Bronchial epithelial cell (primary cell): Measurements from ENCODE around the gene PASD1. TPM values are rescaled to one million over a fixed set of nuclear protein-coding genes. Genes with fewer than 3 reads are reported as not detected.

ENCODE experiments used
- DNase-seq: peaks from one replicate; pipeline ENCODE4 v3.0.0-alpha.2; 2010; ENCODE audit warnings: low read depth
- FAIRE-seq: peaks from 2 replicates; lab custom pipeline; 2011; peaks lifted over from hg19 to GRCh38; lab: Jason Lieb, UNC
- H3K27me3 ChIP-seq: 2 replicates; pipeline ENCODE4 v1.5.1; 2011; ENCODE audit warnings: low read length; ENCODE audit not compliant: control insufficient read depth, insufficient read depth
- H3K36me3 ChIP-seq: 2 replicates; pipeline ENCODE4 v1.5.1; 2011; ENCODE audit warnings: low read length; ENCODE audit not compliant: control insufficient read depth, insufficient read depth
- H3K4me3 ChIP-seq: 2 replicates; pipeline ENCODE4 v1.5.1; 2011; ENCODE audit warnings: mild to moderate bottlenecking, low read depth, low read length, control low read depth
- total RNA-seq: library from RNA; depleted of rRNA; stranded (reverse); fragments of >200 nt; gene quantifications from 2 replicates; pipeline ENCODE4 v1.2.1, GENCODE V29; 2014
- TF ChIP-seq, protein P1 (sequence below): IDR thresholded peaks from 2 replicates; pipeline ENCODE4 v1.5.1; 2011; ENCODE audit warnings: mild to moderate bottlenecking, moderate library complexity, low read length, control low read depth, inconsistent platforms; ENCODE audit not compliant: insufficient read depth, severe bottlenecking

Gene PASD1
- total RNA-seq, 1 donor from 2014 or later = not detected

DNA sequence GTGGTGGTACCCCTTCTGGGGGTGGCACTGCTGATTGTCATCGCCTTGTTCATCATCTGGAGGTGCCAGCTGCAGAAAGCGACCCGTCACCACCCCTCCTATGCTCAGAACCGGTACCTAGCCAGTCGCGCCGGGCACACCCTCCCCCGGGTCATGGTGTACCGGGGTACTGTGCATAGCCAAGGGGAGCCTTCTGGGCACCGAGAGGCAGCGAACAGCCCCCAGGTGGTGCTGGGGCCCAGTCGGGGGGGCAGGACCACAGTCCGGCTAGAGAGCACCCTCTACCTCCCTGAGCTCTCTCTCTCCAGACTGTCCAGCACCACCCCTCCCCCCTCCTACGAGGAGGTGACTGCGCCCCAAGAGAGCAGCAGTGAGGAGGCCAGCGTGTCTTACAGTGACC lies 137.1 kb downstream of the PASD1 start:
- FAIRE-seq (no peak), DNase-seq (no peak)
- no peaks in the 10 kb centered on the region for H3K36me3 ChIP-seq
- TF ChIP-seq, protein P1, sequence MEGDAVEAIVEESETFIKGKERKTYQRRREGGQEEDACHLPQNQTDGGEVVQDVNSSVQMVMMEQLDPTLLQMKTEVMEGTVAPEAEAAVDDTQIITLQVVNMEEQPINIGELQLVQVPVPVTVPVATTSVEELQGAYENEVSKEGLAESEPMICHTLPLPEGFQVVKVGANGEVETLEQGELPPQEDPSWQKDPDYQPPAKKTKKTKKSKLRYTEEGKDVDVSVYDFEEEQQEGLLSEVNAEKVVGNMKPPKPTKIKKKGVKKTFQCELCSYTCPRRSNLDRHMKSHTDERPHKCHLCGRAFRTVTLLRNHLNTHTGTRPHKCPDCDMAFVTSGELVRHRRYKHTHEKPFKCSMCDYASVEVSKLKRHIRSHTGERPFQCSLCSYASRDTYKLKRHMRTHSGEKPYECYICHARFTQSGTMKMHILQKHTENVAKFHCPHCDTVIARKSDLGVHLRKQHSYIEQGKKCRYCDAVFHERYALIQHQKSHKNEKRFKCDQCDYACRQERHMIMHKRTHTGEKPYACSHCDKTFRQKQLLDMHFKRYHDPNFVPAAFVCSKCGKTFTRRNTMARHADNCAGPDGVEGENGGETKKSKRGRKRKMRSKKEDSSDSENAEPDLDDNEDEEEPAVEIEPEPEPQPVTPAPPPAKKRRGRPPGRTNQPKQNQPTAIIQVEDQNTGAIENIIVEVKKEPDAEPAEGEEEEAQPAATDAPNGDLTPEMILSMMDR = no peak
- H3K4me3 ChIP-seq = no peak overlapping the region
- no peaks in the 10 kb centered on the region for H3K27me3 ChIP-seq

DNA sequence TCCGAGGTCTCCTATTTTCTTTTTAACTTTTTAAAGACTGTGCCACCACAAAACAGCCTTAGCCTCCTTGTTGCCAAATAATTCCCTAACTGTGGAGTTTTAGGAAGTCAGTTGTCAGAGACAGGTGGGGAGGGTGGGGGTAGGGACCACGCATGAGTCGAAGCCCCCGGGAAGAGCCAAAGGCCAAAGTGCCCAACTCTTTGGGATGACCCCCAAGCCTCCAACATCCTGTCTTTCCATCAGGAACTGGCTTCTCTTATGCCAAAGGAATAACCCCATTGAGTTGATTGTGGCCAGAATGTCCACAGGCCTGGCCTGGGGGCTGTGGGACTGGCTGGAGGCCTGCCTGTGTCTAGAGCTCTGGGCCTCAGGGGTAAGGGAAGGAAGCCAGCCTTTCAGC lies 137.6 kb downstream of the PASD1 start:
- no peaks in the 10 kb centered on the region for H3K36me3 ChIP-seq

DNA sequence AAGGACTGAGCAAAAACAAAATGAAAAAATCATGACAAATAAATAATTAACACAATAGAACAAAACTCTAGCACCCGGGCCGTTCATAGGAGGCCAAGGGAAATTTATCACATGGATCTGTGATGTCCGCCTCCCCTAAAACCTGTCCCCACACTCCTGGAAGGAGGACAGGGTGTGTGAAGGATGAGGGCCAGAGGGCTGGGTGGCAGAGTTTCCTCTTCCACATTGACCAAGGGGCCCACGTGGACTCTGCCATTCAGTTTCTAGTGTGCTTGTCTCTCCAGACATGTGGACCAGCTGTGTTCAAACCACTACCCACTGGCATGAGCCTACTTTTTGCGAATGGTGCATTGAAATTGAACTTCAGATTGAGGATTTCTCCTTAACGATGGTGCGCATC lies 138.1 kb downstream of the PASD1 start:
- no peaks in the 10 kb centered on the region for H3K36me3 ChIP-seq
- TF ChIP-seq, protein P1 = no peak
- no peak for FAIRE-seq

More for the DNA sequence above, 137.6 kb downstream of the PASD1 start:
- Histone ChIP-seq H3K4me3 (no peak overlapping the region), H3K27me3 (no peaks in the 10 kb centered on the region)
- DNase-seq (no peak), FAIRE-seq (no peak)
- TF ChIP-seq, protein P1 = no peak

DNA sequence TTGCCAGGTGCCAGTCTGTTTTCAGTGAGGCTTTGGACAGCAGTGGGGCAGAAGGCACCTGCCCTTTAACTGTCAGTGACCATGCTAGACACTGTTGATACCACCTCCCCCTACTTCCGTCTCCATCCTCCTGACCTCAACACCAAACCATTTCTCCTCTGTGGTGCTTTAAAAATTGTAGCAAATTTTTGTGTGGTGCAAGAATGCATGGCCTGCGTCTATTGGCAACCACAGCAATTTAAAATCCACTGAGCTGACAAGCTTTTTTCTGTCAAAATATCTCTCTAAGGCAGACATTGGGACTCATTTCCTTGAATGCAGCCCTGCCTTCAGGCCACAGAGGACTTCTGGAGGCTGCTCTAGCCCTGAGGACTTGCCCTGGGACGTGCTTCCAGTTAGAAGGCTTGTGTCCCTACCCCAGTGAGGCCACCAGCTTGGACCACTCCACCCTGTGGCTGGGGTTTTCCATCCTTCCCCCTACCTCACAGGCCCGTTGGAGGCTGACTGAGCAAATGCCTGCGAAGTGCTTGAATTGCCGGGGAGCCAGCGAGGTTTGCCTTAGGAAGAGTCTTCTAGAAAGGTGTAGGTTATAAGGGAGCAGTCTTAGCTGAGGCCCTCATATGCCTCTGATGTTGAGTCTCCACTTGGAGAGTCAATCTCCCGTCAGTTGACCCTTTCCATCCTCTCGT lies 138.7 kb downstream of the PASD1 start:
- no peaks in the 10 kb centered on the region for H3K36me3 ChIP-seq
- TF ChIP-seq, protein P1 = no peak
- no peaks in the 10 kb centered on the region for H3K27me3 ChIP-seq
- DNase-seq = no peak
- H3K4me3 ChIP-seq = no peak overlapping the region
- FAIRE-seq = no peak

More for the DNA sequence above, 138.1 kb downstream of the PASD1 start:
- H3K4me3 ChIP-seq = no peak overlapping the region
- no peaks in the 10 kb centered on the region for H3K27me3 ChIP-seq
- no peak for DNase-seq

DNA sequence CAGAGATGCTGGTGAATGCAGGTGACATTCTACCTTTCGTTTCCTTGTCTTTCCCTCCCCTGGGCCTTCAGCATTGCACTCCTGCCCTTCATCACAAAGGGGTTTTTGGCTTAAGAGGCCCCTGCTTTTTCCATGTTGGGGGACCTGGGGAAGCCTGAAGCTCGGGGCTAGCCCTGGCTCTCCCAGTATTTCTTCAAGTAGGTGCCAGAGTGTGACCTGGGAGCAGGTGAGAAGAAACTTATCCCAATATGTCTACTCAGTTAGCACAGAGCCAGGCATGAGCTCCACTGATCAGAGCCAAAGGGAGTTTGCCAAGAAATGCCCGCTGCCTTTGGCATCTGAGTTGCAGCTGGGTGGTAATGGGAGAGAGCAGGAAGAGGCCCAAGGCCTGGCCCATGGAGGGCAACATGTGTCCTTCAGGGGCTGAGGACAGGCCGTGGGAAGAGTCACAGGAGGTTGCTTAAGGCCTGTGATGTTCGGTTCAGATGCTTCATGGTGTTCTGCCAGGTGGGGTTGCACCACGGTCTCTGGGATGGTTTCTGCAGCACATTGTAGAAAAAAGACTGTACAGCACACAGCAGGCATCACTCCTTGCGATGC lies 139.4 kb downstream of the PASD1 start:
- no peaks in the 10 kb centered on the region for H3K27me3 ChIP-seq
- H3K36me3 ChIP-seq = no peaks in the 10 kb centered on the region
- no peak for DNase-seq
- no peak for FAIRE-seq
- no peak overlapping the region for H3K4me3 ChIP-seq
- TF ChIP-seq, protein P1 = no peak
